HG03280 (cell line): ENCODE results near the gene R3HDML.
"Not testable (repeated sequence)": the region's sequence is repeated elsewhere in the genome, so short reads cannot be mapped to it uniquely, and the experiment has no call there.

ENCODE experiments used
- ATAC-seq: cut with Tn5 transposase; IDR thresholded peaks from one replicate; pipeline ENCODE4 v1.9.1; 2021; ENCODE audit warnings: mild to moderate bottlenecking, moderate library complexity; ENCODE audit not compliant: unreplicated experiment

R3HDML gene

GRCh38 chr20:44327748-44328147 lies 9.1 kb upstream of the R3HDML start:
- ATAC-seq = not testable (repeated sequence)

- ATAC-seq = no peak
These were observed 8.4 kb upstream of the R3HDML start for GRCh38 chr20:44328428-44328827.

- ATAC-seq = no peak
These were observed 5.6 kb upstream of the R3HDML start for GRCh38 chr20:44331201-44331600.

DNA sequence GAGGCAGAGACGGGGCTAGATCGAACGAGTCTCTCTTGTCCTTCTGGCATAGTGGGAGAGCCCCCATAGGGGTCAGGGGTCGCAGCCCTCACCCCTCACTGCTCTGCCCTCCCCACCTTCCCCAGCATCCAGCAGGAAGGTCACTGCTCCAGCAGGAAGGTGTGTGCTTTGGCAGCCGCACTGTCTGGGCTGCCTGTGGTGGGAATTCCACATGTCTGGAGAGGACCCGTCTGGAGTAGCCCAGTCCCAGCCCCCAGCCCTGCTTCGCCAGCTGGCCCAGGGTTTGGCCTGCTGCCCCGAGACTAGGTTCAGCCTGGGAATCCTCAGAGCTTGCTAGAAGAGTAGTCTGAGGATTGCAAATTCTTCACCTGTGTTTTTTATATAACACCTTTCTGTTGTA lies 2.5 kb upstream of the R3HDML start:
- no peak for ATAC-seq

GRCh38 chr20:44334709-44335108 lies 2.1 kb upstream of the R3HDML start:
- no peak for ATAC-seq

DNA sequence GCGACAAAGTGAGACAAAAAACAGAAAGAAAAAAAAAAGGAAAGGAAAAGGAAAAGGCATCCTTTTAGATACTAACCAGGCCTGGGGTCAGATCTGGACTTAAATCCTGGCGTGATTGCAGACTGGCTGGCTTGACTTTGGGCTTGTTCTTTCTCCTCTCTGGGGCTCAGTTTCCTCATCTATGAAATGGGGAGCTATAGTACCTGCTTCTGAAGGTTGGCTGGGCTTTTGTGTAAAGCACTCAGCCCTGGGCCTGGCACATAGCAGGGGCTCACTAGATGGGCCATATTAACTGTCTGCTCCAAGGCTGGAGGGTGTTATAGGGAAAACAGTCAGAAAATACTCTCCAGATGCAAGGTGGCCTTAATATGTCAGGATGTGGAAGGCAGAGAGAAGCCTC lies 1.2 kb upstream of the R3HDML start:
- ATAC-seq = no peak

GRCh38 chr20:44336086-44336485 lies 757 bp upstream of the R3HDML start:
- no peak for ATAC-seq

- no peak for ATAC-seq
These were observed 5.4 kb downstream of the R3HDML start for GRCh38 chr20:44342248-44342647.

DNA sequence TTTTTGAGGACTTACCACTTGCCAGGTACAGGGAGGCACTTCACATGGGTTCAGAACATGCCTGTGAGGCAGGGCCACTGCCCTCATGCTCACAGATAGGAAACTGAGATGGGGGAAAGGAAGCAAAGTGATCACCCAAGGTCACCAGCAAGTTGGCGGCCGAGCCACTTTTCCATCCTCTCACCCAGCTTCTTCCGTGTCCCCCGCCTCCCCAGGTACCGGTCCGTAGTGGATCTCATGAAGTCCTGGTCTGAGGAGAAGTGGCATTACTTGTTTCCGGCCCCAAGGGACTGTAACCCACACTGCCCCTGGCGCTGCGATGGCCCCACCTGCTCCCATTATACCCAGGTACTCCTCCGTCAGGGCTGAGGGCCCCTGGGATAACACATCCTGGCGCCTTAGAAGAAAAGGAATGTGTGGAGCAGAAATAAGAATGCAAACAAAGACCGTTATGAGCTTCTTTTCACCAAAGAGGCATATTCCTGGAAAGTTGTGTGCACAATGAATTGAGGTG lies 6.4 kb downstream of the R3HDML start:
- no peak for ATAC-seq

GRCh38 chr20:44344723-44345122 lies 7.9 kb downstream of the R3HDML start:
- no peak for ATAC-seq

GRCh38 chr20:44345147-44345546 lies 8.3 kb downstream of the R3HDML start:
- no peak for ATAC-seq

- not testable (repeated sequence) for ATAC-seq
These were observed 9.1 kb downstream of the R3HDML start for GRCh38 chr20:44345941-44346340.

- no peak for ATAC-seq
These were observed 11.4 kb downstream of the R3HDML start for GRCh38 chr20:44348168-44348659.

DNA sequence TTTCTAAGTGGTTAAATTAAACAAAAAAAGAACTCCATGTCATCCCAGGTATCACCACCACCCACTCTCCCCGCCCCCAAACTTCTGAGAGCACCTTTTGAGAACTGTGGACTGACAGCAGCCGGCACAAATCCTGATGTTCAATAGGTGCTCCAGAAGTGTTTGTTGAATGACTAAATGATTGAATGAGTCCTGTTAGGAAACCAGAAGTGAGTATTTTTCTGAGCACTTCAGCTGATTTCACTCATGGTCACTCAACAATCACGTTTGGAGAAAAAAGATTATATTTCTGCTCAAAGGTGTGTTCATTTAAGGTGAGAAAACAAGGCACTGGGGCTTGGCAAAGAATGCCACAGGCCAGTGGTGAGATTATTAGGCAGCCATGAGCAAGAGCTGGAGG lies 12.5 kb downstream of the R3HDML start:
- ATAC-seq = no peak

DNA sequence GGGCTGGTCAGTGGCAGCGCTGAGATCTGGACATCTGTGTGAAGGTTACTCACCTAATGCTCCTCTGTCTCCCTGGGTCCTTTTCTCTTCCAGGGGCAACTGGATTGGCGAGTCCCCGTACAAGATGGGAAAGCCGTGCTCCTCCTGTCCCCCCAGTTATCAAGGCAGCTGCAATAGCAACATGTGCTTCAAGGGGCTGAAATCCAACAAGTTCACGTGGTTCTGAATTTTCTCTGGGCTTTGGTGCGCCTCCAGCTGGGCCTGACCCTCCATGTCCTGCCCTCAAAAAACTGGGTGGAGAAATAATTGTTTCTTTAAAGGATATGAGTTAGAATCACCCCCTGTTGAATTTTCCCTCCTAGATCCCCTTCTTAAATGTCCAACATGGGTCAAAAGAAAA lies 13.7 kb downstream of the R3HDML start:
- no peak for ATAC-seq

DNA sequence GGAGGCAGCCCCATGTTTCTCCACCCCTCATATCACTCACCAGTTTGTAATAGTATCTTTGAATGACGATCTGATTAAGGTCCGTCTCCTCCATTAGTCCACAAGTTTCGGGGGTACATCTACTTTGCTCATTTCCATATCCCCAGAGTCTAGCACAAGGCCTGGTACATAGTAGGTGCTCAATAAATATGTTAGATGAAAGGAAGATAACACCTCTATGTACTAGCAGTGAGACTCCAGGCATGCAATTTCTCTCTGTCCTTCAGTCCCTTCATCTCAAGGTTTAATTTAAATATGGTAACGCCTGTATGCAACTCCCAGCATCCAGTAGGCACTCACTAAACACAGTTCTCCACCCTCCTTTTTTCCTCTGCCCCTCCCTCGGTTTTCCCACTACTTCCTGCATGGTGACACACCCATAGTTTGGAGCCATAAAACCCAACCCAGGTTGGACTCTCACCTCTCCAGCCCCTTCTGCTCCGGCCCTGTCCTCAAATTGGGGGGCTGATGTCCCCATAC lies 18.2 kb downstream of the R3HDML start:
- no peak for ATAC-seq

DNA sequence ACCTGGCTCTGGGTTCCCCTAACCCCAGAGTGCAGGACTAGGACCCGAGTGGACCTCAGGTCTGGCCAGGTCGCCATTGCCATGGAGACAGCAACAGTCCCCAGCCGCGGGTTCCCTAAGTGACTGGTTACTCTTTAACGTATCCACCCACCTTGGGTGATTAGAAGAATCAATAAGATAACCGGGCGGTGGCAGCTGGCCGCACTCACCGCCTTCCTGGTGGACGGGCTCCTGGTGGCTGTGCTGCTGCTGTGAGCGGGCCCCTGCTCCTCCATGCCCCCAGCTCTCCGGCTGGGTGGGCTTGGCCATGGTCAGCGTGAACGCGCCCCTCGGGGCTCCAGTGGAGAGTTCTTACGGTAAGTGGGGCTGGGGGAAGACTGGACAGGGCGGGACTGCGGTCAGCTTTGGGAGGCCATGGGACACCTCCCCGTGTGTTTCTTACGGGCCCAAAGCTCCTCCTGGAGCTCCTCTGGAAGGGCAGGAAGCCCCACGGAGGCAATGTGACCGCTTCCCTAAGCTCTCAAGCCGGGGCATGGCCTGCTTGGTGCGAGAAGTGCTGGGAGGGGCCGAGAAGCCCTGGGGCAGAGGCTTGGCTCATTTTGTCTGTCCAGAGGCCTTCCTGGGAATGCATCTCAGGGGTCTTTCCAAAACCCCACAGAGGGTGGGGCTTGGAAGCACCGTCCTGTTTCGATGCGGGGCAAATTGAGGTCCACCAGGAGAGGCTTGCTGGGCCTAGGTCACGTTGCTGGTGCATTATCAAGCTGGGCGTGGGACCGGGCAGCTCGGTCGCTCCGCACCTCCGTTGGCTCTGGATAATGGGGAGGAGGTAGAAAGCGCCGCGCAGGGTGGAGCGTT lies 18.9 kb downstream of the R3HDML start, which contains the start of gene HNF4A:
TSS of gene HNF4A (plus strand) at position 202 of the 855 bp plus-strand sequence. CDS start at position 308, 106 bp downstream.
- ATAC-seq = no peak

DNA sequence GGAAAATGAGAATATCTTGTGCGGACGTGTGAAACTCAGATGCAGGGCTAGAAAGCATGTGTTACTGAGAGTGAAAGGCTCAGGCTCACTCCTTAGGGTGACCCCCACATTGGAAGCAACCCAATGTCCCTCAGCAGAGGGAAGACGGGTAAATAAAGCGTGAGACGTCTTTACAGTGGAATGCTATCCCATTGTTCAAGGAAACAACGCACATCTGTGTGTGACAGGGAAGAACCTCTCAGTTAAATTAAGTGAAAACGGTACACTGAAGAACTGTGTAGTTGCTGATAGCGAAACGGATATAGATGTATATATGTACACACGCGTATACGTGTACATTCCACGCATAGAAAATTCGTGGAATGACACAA lies 19.5 kb downstream of the R3HDML start:
- no peak for ATAC-seq

GRCh38 chr20:44357020-44357419 lies 20.2 kb downstream of the R3HDML start:
- no peak for ATAC-seq

- ATAC-seq = no peak
These were observed 20.8 kb downstream of the R3HDML start for GRCh38 chr20:44357555-44358125.

DNA sequence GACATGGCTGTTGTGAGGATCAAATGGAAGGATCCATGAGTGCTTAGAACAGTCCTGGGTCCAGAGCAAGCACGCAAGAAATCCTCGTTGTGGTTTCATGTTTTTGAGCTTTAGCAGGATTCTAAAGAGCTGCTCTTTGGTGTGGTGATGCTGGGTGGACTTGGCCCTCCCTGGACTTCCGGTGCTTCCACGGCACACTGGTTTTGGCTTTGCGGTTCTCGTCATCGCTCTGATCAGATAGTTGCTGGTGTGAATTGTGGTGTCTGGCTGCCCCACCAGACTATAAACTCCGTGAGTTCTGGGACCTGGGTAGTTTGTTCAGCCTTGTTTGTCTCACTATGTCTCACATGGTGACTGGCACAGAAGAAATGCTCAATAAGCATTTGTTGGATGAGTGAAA lies 21.9 kb downstream of the R3HDML start:
- no peak for ATAC-seq

- no peak for ATAC-seq
These were observed 23.4 kb downstream of the R3HDML start for GRCh38 chr20:44360221-44360620.
